ENCODE measurements around the gene FUT7. TPM values are rescaled to one million over a fixed set of nuclear protein-coding genes. Genes with fewer than 3 reads are reported as not detected.
A peak's percentile ranks its signal among the peaks of the same experiment; 100 is the strongest.

The FUT7 gene
- total and polyA plus RNA-seq, 2 of the 13 experiments (the other 11 are each of a cell fraction or from before 2014, with no cell fraction given): 0.05 TPM; not detected in 1

GRCh38 chr9:137001857-137002645 lies 29.8 kb downstream of the FUT7 start (continued):
- TF ChIP-seq HMGXB4 (CRISPR knock-in tag; IDR thresholded peaks at IDR 0.05; ENCODE audit: borderline replicate concordance in 1 of 2, low read depth in 1 of 2) (no peak), HDAC2 (CRISPR knock-in tag; IDR thresholded peaks at IDR 0.05) (0 out of 2 replicates have a peak, but pooled peaks have one; percentile 13), ZNF205 (CRISPR knock-in tag; IDR thresholded peaks at IDR 0.05) (no peak), AHR (CRISPR knock-in tag; IDR thresholded peaks at IDR 0.05) (no peak), THRA (CRISPR knock-in tag; IDR thresholded peaks at IDR 0.05; ENCODE audit: borderline replicate concordance) (no peak), ZNF768 (CRISPR knock-in tag; IDR thresholded peaks at IDR 0.05) (0 out of 2 replicates have a peak, but pooled peaks have one; percentile 40), THAP11 (CRISPR knock-in tag; IDR thresholded peaks at IDR 0.05) (no peak), ZNF724P (CRISPR knock-in tag; IDR thresholded peaks at IDR 0.05; ENCODE audit: borderline replicate concordance) (0 out of 2 replicates have a peak, but pooled peaks have one; percentile 25), RFX1 (IDR thresholded peaks at IDR 0.05) (no peak), DPF2 (CRISPR knock-in tag; IDR thresholded peaks at IDR 0.05; ENCODE audit: borderline replicate concordance, low read depth) (0 out of 2 replicates have a peak, but pooled peaks have one; percentile 25), JUND (CRISPR knock-in tag; IDR thresholded peaks at IDR 0.05) (no peak), ZNF121 (CRISPR knock-in tag; IDR thresholded peaks at IDR 0.05) (peak; percentile 53; the same call in 1 of the 2 replicates)
